Measurements from ENCODE around the gene TBX15.

Gene TBX15

DNA sequence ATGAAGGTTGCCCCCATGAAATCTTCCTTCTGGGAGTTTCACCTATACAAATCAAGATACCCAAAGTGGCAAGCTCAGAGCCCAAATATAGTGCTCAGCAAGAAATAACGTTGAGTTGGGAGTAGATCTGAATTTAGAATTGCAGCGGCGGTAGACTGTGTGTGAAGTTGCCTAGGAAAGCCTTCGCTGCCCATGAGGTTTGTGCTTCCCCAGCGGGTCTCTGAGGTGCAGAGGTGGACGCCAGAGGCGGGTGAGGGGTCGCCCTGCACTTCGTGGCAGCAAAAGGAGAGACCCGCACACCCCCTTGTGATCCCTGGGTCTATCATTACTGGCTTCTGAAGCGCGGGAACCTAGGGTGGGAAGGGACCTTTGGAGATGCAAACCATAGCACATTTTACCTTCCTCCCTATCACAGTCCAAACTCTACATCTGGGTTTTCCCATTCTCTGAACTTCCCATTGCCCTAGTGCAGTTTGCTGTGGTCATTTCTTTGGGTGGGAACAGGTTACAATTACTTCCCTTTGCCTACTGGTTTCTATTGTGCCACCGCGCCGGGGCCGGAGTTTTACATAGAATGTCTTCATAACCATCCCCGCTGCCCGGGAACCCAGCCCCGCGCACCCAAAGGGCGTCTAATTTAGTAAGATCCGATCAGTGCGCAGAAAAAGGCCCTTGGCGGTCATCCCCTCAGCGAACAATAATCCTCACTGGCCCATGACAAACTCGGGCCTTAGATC lies 5.2 kb downstream of the TBX15 start:
- DNase-seq: no peak
- Histone ChIP-seq H4K91ac (ENCODE audit: low read length) (no peak overlapping the region), H2AK5ac (ENCODE audit: low read length, severe bottlenecking) (peak overlapping the region; percentile 42), H2BK12ac (ENCODE audit: low read length in 2 of 2) (no peak overlapping the region), H3K14ac (ENCODE audit: low read length in 2 of 2) (no peak overlapping the region), H3K23ac (ENCODE audit: low read length in 2 of 2) (no peak overlapping the region), H3K18ac (ENCODE audit: low read depth in 1 of 2, low read length in 2 of 2) (no peak overlapping the region), H4K8ac (ENCODE audit: low read length) (no peak overlapping the region), H3K79me1 (replicated peaks; ENCODE audit: low read length, poor library complexity, severe bottlenecking) (peaks cover 2% of the 10 kb centered on the region), H3K36me3 (ENCODE audit: control insufficient read depth in 1 of 2, insufficient read depth in 2 of 2, low read depth in 1 of 2, low read length in 2 of 2) (peaks cover 0 to 20% of the 10 kb centered on the region in 2 experiments), H3K9me3 (ENCODE audit: control insufficient read depth, low read length) (no peaks in the 10 kb centered on the region), H3K27ac (ENCODE audit: low read length, poor library complexity, severe bottlenecking) (peak overlapping the region; percentile 98), H2BK15ac (ENCODE audit: low read depth, poor library complexity, severe bottlenecking) (no peak overlapping the region), H2AFZ (ENCODE audit: low read depth, low read length) (no peak overlapping the region), H3K4ac (ENCODE audit: low read depth in 1 of 2, low read length in 2 of 2) (no peak overlapping the region), H3K27me3 (ENCODE audit: control insufficient read depth in 1 of 2, insufficient read depth in 1 of 2, low read length in 2 of 2) (no peaks in the 10 kb centered on the region), H3K4me3 (ENCODE audit: insufficient read depth in 1 of 2, low read depth in 1 of 2, low read length in 2 of 2) (peak overlapping the region; percentile 40 to 41), H3K4me1 (ENCODE audit: control insufficient read depth, insufficient read depth, low read depth, low read length) (peaks cover 11% of the 10 kb centered on the region), H2BK120ac (ENCODE audit: low read depth, low read length) (no peak overlapping the region), H3K9ac (ENCODE audit: low read length) (peak overlapping the region; percentile 90), H2BK5ac (ENCODE audit: low read depth, low read length, poor library complexity, severe bottlenecking) (peak overlapping the region; percentile 35), H3K4me2 (ENCODE audit: low read length, poor library complexity, severe bottlenecking) (peak overlapping the region; percentile 57)
- 22% methylated on average over 25 of the region's 26 CpGs for WGBS

GRCh38 chr1:118982266-118982665 lies 5.9 kb downstream of the TBX15 start:
- Histone ChIP-seq H4K8ac (ENCODE audit: low read length) (no peak overlapping the region), H3K23ac (ENCODE audit: low read length in 2 of 2) (no peak overlapping the region), H2BK12ac (ENCODE audit: low read length in 2 of 2) (no peak overlapping the region), H3K27ac (ENCODE audit: low read length, poor library complexity, severe bottlenecking) (no peak overlapping the region), H3K36me3 (ENCODE audit: control insufficient read depth in 1 of 2, insufficient read depth in 2 of 2, low read depth in 1 of 2, low read length in 2 of 2) (peaks cover 0 to 20% of the 10 kb centered on the region in 2 experiments), H2BK5ac (ENCODE audit: low read depth, low read length, poor library complexity, severe bottlenecking) (no peak overlapping the region), H2BK120ac (ENCODE audit: low read depth, low read length) (no peak overlapping the region), H4K91ac (ENCODE audit: low read length) (no peak overlapping the region), H3K9me3 (ENCODE audit: control insufficient read depth, low read length) (no peaks in the 10 kb centered on the region), H3K4ac (ENCODE audit: low read depth in 1 of 2, low read length in 2 of 2) (no peak overlapping the region), H3K79me1 (replicated peaks; ENCODE audit: low read length, poor library complexity, severe bottlenecking) (peaks cover 2% of the 10 kb centered on the region), H3K18ac (ENCODE audit: low read depth in 1 of 2, low read length in 2 of 2) (no peak overlapping the region), H3K14ac (ENCODE audit: low read length in 2 of 2) (no peak overlapping the region), H2AK5ac (ENCODE audit: low read length, severe bottlenecking) (no peak overlapping the region), H3K4me2 (ENCODE audit: low read length, poor library complexity, severe bottlenecking) (peak overlapping the region; percentile 33), H3K27me3 (ENCODE audit: control insufficient read depth in 1 of 2, insufficient read depth in 1 of 2, low read length in 2 of 2) (no peaks in the 10 kb centered on the region), H2BK15ac (ENCODE audit: low read depth, poor library complexity, severe bottlenecking) (no peak overlapping the region), H3K9ac (ENCODE audit: low read length) (peak overlapping the region; percentile 90), H3K4me3 (ENCODE audit: insufficient read depth in 1 of 2, low read depth in 1 of 2, low read length in 2 of 2) (no peak overlapping the region), H2AFZ (ENCODE audit: low read depth, low read length) (no peak overlapping the region), H3K4me1 (ENCODE audit: control insufficient read depth, insufficient read depth, low read depth, low read length) (peaks cover 11% of the 10 kb centered on the region)
- 80% methylated on average over 6 of the region's 6 CpGs for WGBS
- no peak for DNase-seq

DNA sequence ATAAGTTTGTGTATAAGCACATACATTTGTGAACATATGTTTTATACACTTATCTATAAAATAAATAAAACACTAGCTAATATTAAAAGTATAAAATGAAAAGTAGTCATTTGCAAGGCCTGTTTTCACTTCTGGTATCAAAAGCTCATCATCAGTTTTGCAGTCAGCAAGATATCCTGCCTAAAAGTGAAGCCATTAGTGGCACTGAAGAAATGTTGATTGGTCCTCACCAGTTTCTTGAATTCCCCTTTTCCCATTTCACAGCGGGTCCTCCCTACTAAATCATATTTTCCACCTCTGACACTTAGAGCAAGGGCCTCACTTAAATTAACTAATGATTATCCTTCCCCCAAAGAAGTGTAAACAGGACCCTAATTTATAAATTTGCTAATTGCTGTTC lies 6.7 kb downstream of the TBX15 start:
- Histone ChIP-seq H2BK120ac (ENCODE audit: low read depth, low read length) (no peak overlapping the region), H3K9ac (ENCODE audit: low read length) (peak overlapping the region; percentile 90), H2BK12ac (ENCODE audit: low read length in 2 of 2) (no peak overlapping the region), H2AFZ (ENCODE audit: low read depth, low read length) (no peak overlapping the region), H3K4me2 (ENCODE audit: low read length, poor library complexity, severe bottlenecking) (no peak overlapping the region), H3K36me3 (ENCODE audit: control insufficient read depth in 1 of 2, insufficient read depth in 2 of 2, low read depth in 1 of 2, low read length in 2 of 2) (peaks cover 0 to 20% of the 10 kb centered on the region in 2 experiments), H3K9me3 (ENCODE audit: control insufficient read depth, low read length) (no peaks in the 10 kb centered on the region), H3K4me3 (ENCODE audit: insufficient read depth in 1 of 2, low read depth in 1 of 2, low read length in 2 of 2) (no peak overlapping the region), H3K18ac (ENCODE audit: low read depth in 1 of 2, low read length in 2 of 2) (no peak overlapping the region), H3K4ac (ENCODE audit: low read depth in 1 of 2, low read length in 2 of 2) (no peak overlapping the region), H3K14ac (ENCODE audit: low read length in 2 of 2) (no peak overlapping the region), H3K79me1 (replicated peaks; ENCODE audit: low read length, poor library complexity, severe bottlenecking) (peaks cover 2% of the 10 kb centered on the region), H3K23ac (ENCODE audit: low read length in 2 of 2) (no peak overlapping the region), H2BK5ac (ENCODE audit: low read depth, low read length, poor library complexity, severe bottlenecking) (no peak overlapping the region), H4K8ac (ENCODE audit: low read length) (no peak overlapping the region), H3K27ac (ENCODE audit: low read length, poor library complexity, severe bottlenecking) (no peak overlapping the region), H3K4me1 (ENCODE audit: control insufficient read depth, insufficient read depth, low read depth, low read length) (peaks cover 11% of the 10 kb centered on the region), H2AK5ac (ENCODE audit: low read length, severe bottlenecking) (no peak overlapping the region), H3K27me3 (ENCODE audit: control insufficient read depth in 1 of 2, insufficient read depth in 1 of 2, low read length in 2 of 2) (no peaks in the 10 kb centered on the region), H2BK15ac (ENCODE audit: low read depth, poor library complexity, severe bottlenecking) (no peak overlapping the region), H4K91ac (ENCODE audit: low read length) (no peak overlapping the region)
- 5% methylated on average over 1 of the region's 1 CpG for WGBS
- no peak for DNase-seq

DNA sequence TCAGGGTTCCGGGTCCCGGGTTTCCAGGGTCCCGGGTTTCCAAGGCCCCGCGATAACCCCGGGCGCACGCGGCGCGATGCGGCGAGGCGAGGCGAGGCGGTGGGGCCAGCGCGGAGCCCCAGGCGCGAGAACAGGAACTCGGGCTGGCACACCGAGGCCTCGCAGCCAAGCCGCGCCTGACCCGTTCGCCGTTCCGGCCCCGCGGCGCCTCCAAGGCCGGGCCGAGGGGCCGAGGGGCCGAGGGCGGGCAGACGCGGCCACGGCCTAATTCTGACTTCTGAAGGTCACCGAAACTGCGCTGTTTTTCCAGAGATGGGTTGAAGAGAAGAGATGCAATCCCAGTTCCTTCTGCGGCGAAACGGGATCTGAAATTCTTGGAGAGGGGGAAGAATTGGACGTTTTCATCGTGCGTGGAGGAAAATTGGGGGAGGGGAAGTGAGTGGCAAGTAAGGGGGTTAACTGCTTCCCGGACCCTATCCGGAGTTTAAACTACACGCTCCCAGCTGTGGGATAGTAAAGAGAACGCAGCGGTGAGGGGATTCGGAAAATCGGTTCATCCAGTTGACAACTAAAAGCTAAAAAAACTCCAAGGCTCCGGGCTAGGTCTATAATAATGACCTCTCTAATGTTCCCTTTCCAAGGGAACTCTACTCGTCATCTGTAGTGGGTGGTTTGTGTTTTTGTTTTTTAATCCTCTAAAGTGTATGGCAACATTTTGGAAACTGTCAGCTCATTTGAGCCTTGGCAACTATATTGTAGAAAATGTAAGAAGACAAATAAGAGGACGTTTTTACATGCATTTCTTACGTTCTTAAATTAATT lies 8.2 kb downstream of the TBX15 start:
- Histone ChIP-seq H3K27me3 (ENCODE audit: control insufficient read depth in 1 of 2, insufficient read depth in 1 of 2, low read length in 2 of 2) (no peaks in the 10 kb centered on the region), H4K91ac (ENCODE audit: low read length) (no peak overlapping the region), H2BK15ac (ENCODE audit: low read depth, poor library complexity, severe bottlenecking) (no peak overlapping the region), H3K4me3 (ENCODE audit: insufficient read depth in 1 of 2, low read depth in 1 of 2, low read length in 2 of 2) (peak overlapping the region in 1 of 2 experiments; percentile 34), H3K36me3 (ENCODE audit: control insufficient read depth in 1 of 2, insufficient read depth in 2 of 2, low read depth in 1 of 2, low read length in 2 of 2) (peaks cover 0 to 20% of the 10 kb centered on the region in 2 experiments), H3K18ac (ENCODE audit: low read depth in 1 of 2, low read length in 2 of 2) (no peak overlapping the region), H3K14ac (ENCODE audit: low read length in 2 of 2) (no peak overlapping the region), H2BK120ac (ENCODE audit: low read depth, low read length) (no peak overlapping the region), H3K9ac (ENCODE audit: low read length) (peak overlapping the region; percentile 73), H3K4me1 (ENCODE audit: control insufficient read depth, insufficient read depth, low read depth, low read length) (peaks cover 11% of the 10 kb centered on the region), H2AFZ (ENCODE audit: low read depth, low read length) (no peak overlapping the region), H2BK5ac (ENCODE audit: low read depth, low read length, poor library complexity, severe bottlenecking) (no peak overlapping the region), H3K23ac (ENCODE audit: low read length in 2 of 2) (no peak overlapping the region), H3K79me1 (replicated peaks; ENCODE audit: low read length, poor library complexity, severe bottlenecking) (peaks cover 2% of the 10 kb centered on the region), H2AK5ac (ENCODE audit: low read length, severe bottlenecking) (peak overlapping the region; percentile 73), H2BK12ac (ENCODE audit: low read length in 2 of 2) (no peak overlapping the region), H4K8ac (ENCODE audit: low read length) (no peak overlapping the region), H3K27ac (ENCODE audit: low read length, poor library complexity, severe bottlenecking) (no peak overlapping the region), H3K4ac (ENCODE audit: low read depth in 1 of 2, low read length in 2 of 2) (no peak overlapping the region), H3K9me3 (ENCODE audit: control insufficient read depth, low read length) (no peaks in the 10 kb centered on the region), H3K4me2 (ENCODE audit: low read length, poor library complexity, severe bottlenecking) (peak overlapping the region; percentile 57)
- 1% methylated on average over 50 of the region's 59 CpGs for WGBS
- DNase-seq: no peak
